ENCODE data around the gene CPXM2.

CPXM2 gene

DNA sequence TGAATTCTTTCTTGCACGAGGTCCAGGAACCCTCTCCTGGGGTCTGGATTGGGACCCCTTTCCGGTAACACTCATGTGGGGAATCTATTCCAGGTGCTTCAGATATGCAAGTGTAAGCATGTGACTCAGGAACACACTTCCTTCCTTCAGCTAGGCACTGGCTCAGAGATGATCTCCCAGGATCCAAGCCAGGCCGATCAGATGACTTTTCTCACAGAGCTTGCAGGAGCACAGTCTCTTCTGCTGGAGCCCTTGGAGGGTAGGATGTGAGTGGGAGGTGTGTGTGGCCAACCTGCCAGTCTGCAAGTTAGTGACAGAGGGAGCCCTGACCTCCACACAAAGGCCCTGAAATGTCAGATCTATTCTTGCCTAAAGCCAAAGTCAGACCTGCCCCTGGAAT is 108.3 kb downstream of the CPXM2 start:
- H3K36me3 Mint-ChIP-seq: no peaks in the 10 kb centered on the region
- ATAC-seq (replicated peaks) (no peak), DNase-seq (no peak)
- peaks cover 49 to 54% of the 10 kb centered on the region in 2 donors for H3K27me3 Mint-ChIP-seq
- H3K27ac Mint-ChIP-seq: no peak overlapping the region
- H3K4me1 Mint-ChIP-seq: no peaks in the 10 kb centered on the region
- no peak overlapping the region for H3K4me3 Mint-ChIP-seq
- H3K9me3 Mint-ChIP-seq: no peaks in the 10 kb centered on the region

GRCh38 chr10:123782549-123782948 is 109.1 kb downstream of the CPXM2 start:
- H3K27ac Mint-ChIP-seq: no peak overlapping the region
- ATAC-seq (replicated peaks): no peak
- H3K9me3 Mint-ChIP-seq: no peaks in the 10 kb centered on the region
- no peak for DNase-seq
- no peak overlapping the region for H3K4me3 Mint-ChIP-seq
- H3K4me1 Mint-ChIP-seq: no peaks in the 10 kb centered on the region
- H3K36me3 Mint-ChIP-seq: no peaks in the 10 kb centered on the region
- H3K27me3 Mint-ChIP-seq: peaks cover 56 to 59% of the 10 kb centered on the region in 2 donors

GRCh38 chr10:123781956-123782500 is 109.6 kb downstream of the CPXM2 start:
- H3K4me3 Mint-ChIP-seq: no peak overlapping the region
- ATAC-seq (replicated peaks): no peak
- no peak overlapping the region for H3K27ac Mint-ChIP-seq
- H3K36me3 Mint-ChIP-seq: no peaks in the 10 kb centered on the region
- H3K9me3 Mint-ChIP-seq: no peaks in the 10 kb centered on the region
- H3K4me1 Mint-ChIP-seq: no peaks in the 10 kb centered on the region
- DNase-seq: no peak
- peaks cover 59 to 63% of the 10 kb centered on the region in 2 donors for H3K27me3 Mint-ChIP-seq

- H3K9me3 Mint-ChIP-seq: no peaks in the 10 kb centered on the region
- ATAC-seq (replicated peaks) (no peak), DNase-seq (no peak)
- H3K36me3 Mint-ChIP-seq: no peaks in the 10 kb centered on the region
- H3K27me3 Mint-ChIP-seq: peaks cover 60 to 63% of the 10 kb centered on the region in 2 donors
- H3K4me1 Mint-ChIP-seq: no peaks in the 10 kb centered on the region
- no peak overlapping the region for H3K4me3 Mint-ChIP-seq
- H3K27ac Mint-ChIP-seq: no peak overlapping the region
Observed at GRCh38 chr10:123781324-123781900, 110.2 kb downstream of the CPXM2 start.

GRCh38 chr10:123778719-123779517 is 112.7 kb downstream of the CPXM2 start:
- H3K27ac Mint-ChIP-seq: no peak overlapping the region
- no peaks in the 10 kb centered on the region for H3K9me3 Mint-ChIP-seq
- H3K4me1 Mint-ChIP-seq: no peaks in the 10 kb centered on the region
- peaks cover 41 to 51% of the 10 kb centered on the region in 2 donors for H3K27me3 Mint-ChIP-seq
- no peak overlapping the region for H3K4me3 Mint-ChIP-seq
- ATAC-seq (replicated peaks) (no peak), DNase-seq (no peak)
- H3K36me3 Mint-ChIP-seq: no peaks in the 10 kb centered on the region

GRCh38 chr10:123777881-123778280 is 113.7 kb downstream of the CPXM2 start:
- Mint-ChIP-seq H3K4me3 (no peak overlapping the region), H3K36me3 (peaks cover 0 to 6% of the 10 kb centered on the region in 2 donors), H3K27ac (no peak overlapping the region), H3K4me1 (peaks cover 0 to 4% of the 10 kb centered on the region in 2 donors), H3K27me3 (peaks cover 32 to 51% of the 10 kb centered on the region in 2 donors), H3K9me3 (peaks cover 6 to 7% of the 10 kb centered on the region in 2 donors)
- no peak for DNase-seq
- no peak for ATAC-seq (replicated peaks)

- DNase-seq (no peak), ATAC-seq (replicated peaks) (no peak)
- Mint-ChIP-seq H3K36me3 (peaks cover 0 to 9% of the 10 kb centered on the region in 2 donors), H3K4me1 (peaks cover 0 to 4% of the 10 kb centered on the region in 2 donors), H3K4me3 (no peak overlapping the region), H3K27ac (no peak overlapping the region), H3K9me3 (peaks cover 10 to 11% of the 10 kb centered on the region in 2 donors), H3K27me3 (peaks cover 29 to 36% of the 10 kb centered on the region in 2 donors)
Observed at GRCh38 chr10:123774132-123774742, 117.4 kb downstream of the CPXM2 start.

DNA sequence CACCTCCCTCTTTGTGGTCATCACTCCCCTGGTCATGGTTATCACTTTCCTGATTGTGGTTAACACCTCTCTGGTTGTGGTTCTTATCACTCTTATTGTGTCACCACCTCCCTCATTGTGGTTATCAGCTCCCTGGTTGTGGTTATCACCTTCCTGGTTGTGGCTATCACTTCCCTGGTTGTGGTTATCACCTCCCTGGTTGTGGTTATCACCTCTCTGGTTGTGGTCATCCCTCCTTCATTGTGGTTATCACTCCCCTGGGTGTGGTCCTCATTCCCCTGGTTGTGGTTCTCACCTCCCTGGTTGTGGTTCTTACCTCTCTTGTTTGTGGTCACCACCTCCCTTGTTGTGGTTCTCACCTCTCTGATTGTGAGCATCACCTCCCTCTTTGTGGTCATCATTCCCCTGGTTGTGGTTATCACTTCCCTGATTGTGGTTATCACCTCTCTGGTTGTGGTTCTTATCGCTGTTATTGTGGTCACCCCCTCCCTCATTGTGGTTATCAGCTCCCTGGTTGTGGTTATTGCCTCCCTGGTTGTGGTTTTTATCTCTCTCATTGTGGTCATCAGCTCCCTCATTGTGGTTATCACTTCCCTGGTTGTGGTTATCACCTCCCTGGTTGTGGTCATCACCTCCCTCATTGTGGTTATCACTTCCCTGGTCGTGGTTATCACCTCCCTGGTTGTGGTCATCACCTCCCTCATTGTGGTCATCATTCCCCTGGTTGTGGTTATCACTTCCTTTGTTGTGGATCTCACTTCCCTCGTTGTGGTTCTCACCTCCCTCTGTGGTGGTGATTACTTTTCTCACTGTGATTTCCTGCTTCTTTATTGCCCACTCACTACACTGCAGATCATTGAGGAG is 118.7 kb downstream of the CPXM2 start:
- DNase-seq (no peak), ATAC-seq (replicated peaks) (no peak)
- Mint-ChIP-seq H3K36me3 (peaks cover 0 to 9% of the 10 kb centered on the region in 2 donors), H3K9me3 (peaks cover 10 to 11% of the 10 kb centered on the region in 2 donors), H3K4me1 (peaks cover 0 to 4% of the 10 kb centered on the region in 2 donors), H3K4me3 (peak overlapping the region in 1 of 2 donors; percentile 77), H3K27me3 (peaks cover 25 to 26% of the 10 kb centered on the region in 2 donors), H3K27ac (peak overlapping the region; percentile 93)

DNA sequence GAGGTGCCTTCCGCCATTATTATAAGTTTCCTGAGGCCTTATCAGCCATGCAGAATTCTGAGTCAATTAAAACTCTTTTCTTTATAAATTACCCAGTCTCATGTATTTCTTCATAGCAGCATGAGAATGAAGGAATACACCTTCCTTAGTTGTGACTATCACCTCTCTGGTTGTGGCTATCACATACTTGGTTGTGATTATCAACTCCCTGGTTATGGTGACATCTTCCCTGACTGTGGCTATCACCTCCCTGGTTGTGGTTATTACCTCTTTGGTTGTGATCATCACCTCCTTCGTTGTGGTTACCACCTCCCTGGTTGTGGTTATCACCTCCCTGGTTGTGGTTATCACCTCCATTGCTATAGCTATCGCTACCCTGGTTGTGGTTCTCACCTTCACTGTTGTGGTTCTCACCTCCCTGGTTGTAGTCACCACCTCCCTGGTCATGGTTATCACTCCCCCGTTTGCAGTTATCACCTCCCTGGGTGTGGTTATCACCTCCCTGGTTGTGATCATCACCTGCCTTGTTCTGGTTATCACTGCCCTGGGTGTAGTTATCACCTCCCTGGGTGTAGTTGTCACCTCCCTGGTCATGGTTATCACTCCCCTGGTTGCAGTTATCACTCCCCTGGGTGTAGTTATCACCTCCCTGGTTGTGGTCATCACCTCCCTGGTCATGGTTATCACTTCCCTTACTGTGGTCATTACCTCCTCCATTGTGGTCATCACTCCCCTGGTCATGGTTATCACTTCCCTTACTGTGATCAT is 119.5 kb downstream of the CPXM2 start:
- ATAC-seq (replicated peaks) (no peak), DNase-seq (no peak)
- peak overlapping the region in 1 of 2 donors; percentile 25 for H3K4me3 Mint-ChIP-seq
- no peak overlapping the region for H3K27ac Mint-ChIP-seq
- peaks cover 10 to 11% of the 10 kb centered on the region in 2 donors for H3K9me3 Mint-ChIP-seq
- H3K27me3 Mint-ChIP-seq: peaks cover 18 to 22% of the 10 kb centered on the region in 2 donors
- H3K36me3 Mint-ChIP-seq: peaks cover 0 to 9% of the 10 kb centered on the region in 2 donors
- H3K4me1 Mint-ChIP-seq: peaks cover 0 to 4% of the 10 kb centered on the region in 2 donors

- Mint-ChIP-seq H3K27ac (no peak overlapping the region), H3K36me3 (peaks cover 0 to 9% of the 10 kb centered on the region in 2 donors), H3K4me1 (peaks cover 0 to 4% of the 10 kb centered on the region in 2 donors), H3K9me3 (peaks cover 10 to 11% of the 10 kb centered on the region in 2 donors), H3K4me3 (no peak overlapping the region), H3K27me3 (peaks cover 27 to 30% of the 10 kb centered on the region in 2 donors)
- DNase-seq: no peak
- no peak for ATAC-seq (replicated peaks)
Observed at GRCh38 chr10:123769647-123770046, 122.0 kb downstream of the CPXM2 start.

DNA sequence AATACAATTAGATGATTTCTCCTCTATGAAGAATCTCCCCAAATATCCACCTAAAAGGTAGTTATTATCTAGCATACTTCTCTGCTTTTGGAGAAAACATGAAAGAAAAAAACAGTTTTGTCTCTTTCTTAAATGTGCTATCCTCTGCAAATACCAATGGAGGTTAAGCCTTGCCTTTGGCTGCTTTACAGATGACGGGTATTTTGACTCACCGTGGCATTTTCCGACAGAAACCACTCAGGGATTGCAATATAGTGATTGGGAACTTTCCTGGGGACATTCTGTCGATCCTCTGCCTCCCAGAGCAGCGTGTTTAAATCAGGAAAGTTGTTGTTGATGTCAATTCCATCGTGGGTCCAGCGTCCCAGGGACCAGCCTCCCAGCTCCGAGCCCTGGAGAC is 124.8 kb downstream of the CPXM2 start:
- H3K9me3 Mint-ChIP-seq: no peaks in the 10 kb centered on the region
- H3K36me3 Mint-ChIP-seq: no peaks in the 10 kb centered on the region
- H3K27ac Mint-ChIP-seq: no peak overlapping the region
- no peak for DNase-seq
- no peak for ATAC-seq (replicated peaks)
- H3K4me3 Mint-ChIP-seq: no peak overlapping the region
- peaks cover 30 to 39% of the 10 kb centered on the region in 2 donors for H3K27me3 Mint-ChIP-seq
- H3K4me1 Mint-ChIP-seq: no peaks in the 10 kb centered on the region

- H3K4me3 Mint-ChIP-seq: no peak overlapping the region
- no peaks in the 10 kb centered on the region for H3K9me3 Mint-ChIP-seq
- peaks cover 31 to 41% of the 10 kb centered on the region in 2 donors for H3K27me3 Mint-ChIP-seq
- DNase-seq (no peak), ATAC-seq (replicated peaks) (no peak)
- H3K27ac Mint-ChIP-seq: no peak overlapping the region
- no peaks in the 10 kb centered on the region for H3K4me1 Mint-ChIP-seq
- no peaks in the 10 kb centered on the region for H3K36me3 Mint-ChIP-seq
Observed at GRCh38 chr10:123766012-123766411, 125.6 kb downstream of the CPXM2 start.

- Mint-ChIP-seq H3K4me1 (no peaks in the 10 kb centered on the region), H3K9me3 (no peaks in the 10 kb centered on the region), H3K27me3 (peaks cover 22 to 44% of the 10 kb centered on the region in 2 donors), H3K27ac (no peak overlapping the region), H3K4me3 (no peak overlapping the region), H3K36me3 (no peaks in the 10 kb centered on the region)
- DNase-seq (no peak), ATAC-seq (replicated peaks) (no peak)
Observed at GRCh38 chr10:123761666-123762230, 129.9 kb downstream of the CPXM2 start.
